HG02610 (cell line): ENCODE results near the gene ENOX1.

ENCODE experiments used
- ATAC-seq: cut with Tn5 transposase; IDR thresholded peaks from one replicate; pipeline ENCODE4 v1.9.1; 2021; ENCODE audit warnings: mild to moderate bottlenecking, moderate library complexity; ENCODE audit not compliant: unreplicated experiment

ENOX1 gene

DNA sequence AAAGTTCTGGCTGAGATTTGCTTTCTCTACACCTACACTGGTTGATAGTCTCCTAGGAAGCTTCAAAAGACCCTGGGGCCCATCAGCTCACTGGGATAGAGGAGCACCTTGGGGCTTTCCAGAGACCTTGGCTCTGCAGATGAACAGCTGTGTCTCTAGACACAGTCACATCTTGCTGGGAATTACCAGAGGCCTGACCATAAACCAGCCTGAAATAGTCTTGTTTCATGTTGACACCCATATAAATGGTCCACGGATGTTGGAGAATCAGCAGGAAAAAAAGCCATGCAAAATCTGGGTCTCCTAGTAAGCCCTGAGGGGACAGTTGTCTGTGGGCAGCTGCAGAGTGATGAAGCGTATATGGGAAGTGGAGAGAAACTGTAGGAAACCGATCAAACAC lies 555.8 kb downstream of the ENOX1 start:
- no peak for ATAC-seq

DNA sequence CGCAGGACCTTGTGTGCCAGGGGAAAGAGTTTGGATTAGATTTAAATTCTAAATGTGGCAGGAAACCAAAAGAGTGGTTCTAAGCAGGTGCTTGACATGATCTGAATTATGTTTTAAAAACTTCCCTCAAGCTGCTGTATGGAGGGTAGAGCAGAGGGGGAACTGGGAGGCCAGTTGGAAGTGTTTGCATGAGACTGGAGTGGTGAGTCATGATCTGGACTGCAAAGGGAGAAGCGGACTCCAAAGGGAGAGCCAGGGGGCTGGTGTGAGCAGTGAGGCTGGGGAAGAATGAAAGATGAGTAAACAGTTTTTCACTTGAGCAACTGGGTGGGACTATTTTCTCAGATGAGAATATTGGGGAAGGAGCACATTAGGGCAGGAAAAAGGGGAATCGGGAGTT lies 557.3 kb downstream of the ENOX1 start:
- ATAC-seq = no peak

DNA sequence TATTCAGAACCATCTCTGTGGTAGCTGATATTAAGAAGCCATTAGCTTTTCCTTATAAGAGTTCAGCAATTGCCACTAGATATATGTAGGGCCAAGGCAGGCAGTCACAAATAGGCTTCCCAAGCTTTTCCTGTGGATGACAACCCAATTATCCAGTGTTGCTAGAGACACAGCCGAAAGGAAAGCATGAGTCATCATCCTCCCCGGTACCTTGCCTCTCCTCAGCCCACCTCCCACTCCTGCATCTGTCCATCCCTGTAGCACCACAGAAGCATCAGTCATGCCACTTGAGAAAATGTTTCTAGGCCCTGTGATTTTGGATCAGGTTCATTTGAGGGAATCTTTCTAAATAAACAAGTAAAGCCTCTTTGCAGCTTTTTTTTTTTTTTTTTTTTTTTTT lies 559.1 kb downstream of the ENOX1 start:
- no peak for ATAC-seq

DNA sequence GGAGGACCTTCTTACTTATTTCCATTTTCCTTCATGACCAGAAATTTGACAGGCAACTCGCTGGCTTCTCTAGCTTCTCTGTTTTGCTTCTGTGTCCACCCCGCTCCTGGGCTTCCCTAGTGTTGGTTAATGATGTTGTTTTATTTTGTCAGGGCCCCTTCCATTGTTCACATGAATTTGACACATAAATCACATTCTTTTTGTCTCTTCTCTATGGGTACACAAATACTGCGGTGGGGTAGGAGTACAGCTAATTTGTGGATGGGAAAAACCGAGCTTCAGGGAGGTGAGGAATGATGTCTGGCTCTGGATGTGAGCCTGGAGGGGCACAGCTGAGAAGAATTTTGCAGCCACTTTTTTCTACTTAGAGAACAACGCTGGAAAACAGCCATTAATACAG lies 563.6 kb downstream of the ENOX1 start:
- no peak for ATAC-seq

DNA sequence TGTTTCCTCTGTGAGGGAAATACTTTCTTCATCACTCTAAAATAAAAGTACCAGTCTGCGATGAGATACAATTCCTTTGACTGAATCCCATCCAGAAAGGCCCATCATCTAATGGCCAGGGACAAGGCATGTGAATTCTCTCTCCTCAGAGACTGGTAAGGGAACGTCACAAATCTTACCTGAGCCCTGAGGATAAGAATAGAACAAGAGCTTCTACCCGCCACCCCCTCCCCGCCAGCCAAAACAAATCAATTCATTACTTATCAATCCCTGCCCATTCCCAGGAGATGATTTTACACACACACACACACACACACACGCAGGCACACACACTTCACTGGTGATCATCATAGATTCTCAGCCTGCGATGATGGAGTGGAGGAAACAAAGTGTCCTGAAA lies 564.7 kb downstream of the ENOX1 start:
- no peak for ATAC-seq

DNA sequence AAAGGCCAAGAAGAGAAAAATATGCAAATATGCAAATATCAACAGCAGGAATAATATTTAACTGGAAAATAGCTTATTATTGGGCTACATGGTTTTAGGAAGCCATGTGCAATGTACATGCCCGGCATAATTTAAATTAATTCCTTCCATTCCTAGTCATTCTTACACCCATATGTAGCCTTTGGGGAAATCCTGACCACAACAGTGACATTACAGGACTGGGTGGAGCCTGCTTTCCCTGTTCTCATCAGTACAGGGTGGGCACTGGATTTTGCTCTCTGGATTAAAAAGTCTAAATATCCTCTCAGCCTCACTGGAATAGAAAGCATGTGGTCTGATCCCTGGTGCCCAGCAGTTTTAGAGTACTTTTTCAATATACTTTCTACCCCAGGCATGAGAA lies 565.2 kb downstream of the ENOX1 start:
- no peak for ATAC-seq

DNA sequence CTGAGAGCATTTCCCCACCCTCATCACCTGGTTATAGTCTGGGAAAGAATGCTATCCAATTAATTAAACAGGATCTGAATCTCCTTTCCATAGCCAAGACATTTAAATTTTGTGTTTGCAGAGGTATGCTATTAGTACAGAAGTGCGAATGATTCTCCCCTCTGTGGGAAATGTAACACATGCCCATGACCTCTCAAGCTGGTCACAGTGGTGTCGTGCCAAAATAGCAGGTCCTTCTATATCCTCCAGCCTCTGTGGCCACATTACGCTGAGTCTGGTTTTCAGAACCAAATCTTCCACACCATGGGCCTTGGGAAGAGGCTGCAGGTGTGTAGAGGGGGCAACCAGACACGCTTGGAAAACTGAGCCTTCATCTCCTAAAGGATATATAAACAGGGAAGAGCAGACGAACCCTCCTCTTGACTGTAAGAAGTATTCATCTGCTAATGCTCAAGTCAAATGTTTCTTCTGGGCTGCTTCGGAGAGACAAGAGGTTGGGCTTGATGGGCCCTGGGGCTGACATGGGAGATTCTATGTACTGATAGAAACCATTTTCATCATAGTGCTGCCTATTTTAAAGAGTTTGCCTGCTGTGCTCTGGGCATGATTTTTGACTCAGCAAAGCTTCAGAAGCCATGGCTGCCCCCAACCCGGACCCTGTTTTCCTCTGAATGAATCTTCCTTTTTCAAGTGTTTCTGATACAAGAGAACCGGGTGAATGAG lies 565.7 kb downstream of the ENOX1 start:
- ATAC-seq = no peak

DNA sequence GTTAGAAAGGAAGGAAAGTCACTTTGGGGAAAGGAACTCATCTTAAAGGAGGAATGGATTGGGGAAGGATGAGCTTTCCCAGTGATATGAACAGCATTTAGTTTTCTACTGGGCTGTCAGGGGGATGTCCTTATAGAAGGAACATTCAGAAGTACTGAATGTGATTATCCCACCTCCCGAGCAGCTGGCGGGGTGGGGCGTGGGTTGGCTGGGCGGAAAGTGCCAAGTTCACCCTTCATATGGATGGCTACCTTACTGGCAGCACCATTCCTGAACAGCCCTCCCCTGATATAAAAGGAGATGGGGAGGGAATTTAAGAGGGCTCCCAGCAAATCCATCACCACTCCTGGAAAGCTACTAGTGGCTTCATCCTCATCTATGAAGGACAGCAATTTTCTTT lies 572.6 kb downstream of the ENOX1 start:
- no peak for ATAC-seq

DNA sequence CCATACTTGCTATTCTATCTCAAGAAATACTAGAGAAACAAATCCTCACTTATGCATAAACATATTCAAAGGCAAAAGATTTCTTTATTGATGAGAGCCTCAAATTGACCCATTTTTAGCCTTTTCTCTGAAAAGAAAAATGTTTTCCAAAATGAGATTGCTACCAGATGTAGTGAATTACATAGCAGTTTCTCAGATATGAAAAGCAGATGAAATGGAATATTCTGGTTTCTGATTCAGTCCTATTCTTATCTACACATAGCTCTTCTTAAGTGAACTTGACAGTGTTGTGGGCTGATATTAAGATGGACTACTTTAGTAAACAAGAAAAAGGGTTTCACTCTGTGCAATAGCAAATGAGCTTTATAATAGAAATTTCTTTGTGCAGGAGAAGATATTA lies 579.9 kb downstream of the ENOX1 start:
- no peak for ATAC-seq

DNA sequence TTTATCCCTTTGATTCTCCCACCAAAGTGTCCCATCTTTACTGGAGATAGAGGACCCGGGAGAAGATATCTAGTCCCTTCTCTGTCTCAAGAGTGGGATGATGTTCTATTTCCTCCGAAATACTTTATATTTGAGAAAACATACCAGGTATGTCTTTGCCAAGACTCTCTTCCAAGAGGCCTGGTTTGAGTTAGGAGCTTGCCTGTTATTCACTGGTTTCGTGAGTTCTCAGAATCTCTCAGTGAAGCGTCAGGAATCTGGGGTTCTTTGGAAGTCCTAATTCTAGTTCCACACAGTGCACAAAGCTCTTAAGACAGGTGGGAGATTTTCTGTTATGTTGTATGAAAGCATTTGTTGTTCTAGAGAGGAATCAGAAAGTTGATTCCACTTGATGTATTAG lies 581.4 kb downstream of the ENOX1 start:
- no peak for ATAC-seq

DNA sequence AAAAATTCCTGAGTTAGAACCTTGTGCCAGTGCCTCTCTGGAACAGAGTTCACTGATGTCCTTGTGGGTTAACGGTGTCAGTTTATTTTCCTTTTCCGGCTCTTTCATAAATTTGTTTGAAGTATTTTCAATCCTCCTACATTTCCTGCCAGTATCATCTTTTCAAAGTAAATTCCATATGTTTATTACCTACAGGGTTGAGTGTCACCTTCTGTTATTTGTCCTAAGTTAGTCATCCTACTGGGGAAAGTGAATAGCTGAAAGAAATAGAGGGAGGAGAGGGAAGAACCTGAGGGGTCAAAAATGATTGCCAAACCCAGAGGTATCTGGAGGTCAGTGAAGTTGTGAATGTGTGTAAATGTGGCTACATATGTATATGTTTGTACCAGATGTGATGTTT lies 582.2 kb downstream of the ENOX1 start:
- no peak for ATAC-seq

DNA sequence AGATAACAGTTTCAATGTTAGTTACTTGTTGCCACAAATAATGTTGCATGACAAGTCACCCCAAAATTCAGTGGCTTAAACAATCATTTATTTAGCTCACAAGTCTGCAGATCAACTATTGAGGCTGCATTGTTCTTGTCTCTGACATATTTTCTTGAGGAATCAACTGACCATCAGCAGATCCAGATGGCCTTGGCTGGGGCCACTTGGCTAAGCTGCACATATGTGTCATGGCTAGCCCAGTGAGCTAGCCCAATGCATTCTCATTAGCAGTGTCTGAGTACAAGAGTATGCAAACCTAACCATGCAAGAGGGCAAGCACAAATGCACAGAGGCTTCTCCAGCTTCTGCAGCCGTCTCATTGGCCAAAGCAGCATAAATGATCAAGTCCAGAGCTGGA lies 583.0 kb downstream of the ENOX1 start:
- ATAC-seq = no peak

DNA sequence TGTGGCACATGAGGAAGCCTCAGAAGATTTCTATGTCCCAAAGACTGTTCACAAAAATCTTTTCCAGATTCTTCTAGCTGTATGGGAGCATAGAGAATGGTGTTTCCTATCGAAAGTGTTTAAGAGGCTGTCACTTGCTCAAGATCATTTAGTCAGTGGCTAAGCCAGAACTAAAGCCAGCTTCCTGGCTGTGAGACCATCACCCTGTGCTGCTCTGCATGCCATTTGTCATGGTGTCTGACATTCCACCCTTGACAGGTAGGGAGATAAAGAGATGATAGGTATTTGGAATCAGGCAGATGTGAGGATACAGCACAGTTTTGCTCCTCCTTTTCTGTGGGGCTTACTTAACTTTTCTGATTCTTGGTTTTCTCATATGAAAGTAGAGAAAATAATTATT lies 586.0 kb downstream of the ENOX1 start:
- ATAC-seq = no peak

DNA sequence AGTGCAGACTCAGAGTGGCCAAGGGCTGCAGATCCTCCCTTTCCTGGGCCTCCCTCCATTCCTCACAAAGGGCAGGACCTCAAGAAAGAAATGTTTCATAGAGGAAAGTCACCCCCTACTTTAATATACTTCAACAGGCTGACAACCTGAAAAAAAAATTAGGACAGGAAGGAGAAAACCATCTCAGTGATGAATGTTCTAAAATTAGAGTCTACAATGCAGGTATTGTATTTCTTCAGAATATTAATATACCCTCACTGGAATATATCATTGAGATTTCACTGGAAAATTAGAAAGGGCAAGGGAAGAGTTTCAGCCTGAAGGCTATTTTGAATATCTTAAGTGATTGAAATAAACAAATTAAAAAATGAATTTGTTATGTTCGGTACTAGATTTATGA lies 586.5 kb downstream of the ENOX1 start:
- ATAC-seq = no peak

DNA sequence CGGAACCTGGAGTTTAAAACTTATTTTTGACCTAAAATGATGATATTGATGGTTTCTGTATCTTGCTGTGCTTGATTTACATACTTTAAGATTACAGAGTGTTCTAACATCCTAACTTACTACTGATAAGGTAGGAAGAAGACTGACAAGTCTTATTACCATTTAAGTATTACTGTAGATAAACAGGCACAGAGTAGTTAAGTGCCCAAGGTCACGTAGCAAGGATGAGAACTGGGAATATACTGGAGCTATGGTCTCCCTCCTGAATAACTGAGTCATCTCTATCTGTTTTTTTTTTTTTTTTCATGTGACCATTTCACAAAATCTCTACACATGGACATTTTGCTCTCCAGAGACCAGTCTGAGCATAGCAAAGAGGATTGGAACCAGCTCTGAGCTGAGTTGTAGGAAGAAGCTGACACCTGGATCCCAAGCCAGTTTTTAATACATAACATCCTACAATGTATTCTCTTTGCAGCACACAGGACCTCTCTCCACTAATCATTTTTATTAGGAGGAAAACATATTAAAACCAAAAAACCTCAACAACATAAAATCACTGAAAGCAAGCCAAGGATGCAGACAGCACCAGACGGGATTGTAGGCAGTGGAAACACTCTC lies 589.9 kb downstream of the ENOX1 start:
- ATAC-seq = no peak

DNA sequence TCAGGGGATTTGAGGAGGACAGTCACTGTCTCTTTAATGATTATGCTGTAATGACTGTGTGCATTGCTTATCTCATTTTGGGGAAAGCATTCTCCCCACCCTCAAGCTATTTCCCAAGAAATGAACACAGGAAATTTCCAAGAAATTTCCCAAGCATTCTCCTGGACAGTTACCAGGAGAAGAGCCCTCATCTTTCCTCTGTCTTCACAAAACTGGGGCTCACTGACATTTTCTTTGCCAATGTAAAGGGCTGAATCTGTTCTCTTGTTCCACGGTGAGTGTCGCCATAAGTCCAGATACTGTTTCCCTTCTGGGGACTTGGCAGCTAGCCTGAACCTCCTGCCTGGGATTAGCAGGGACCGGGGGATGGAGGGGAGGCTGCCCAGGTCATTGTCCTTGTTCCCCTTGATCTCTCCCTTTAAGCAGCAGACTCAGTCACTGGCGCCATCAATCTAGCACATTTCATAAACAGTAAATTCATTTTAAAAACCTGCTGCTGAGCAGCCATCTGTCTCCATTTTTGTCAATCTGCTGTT lies 590.6 kb downstream of the ENOX1 start:
- ATAC-seq = no peak

DNA sequence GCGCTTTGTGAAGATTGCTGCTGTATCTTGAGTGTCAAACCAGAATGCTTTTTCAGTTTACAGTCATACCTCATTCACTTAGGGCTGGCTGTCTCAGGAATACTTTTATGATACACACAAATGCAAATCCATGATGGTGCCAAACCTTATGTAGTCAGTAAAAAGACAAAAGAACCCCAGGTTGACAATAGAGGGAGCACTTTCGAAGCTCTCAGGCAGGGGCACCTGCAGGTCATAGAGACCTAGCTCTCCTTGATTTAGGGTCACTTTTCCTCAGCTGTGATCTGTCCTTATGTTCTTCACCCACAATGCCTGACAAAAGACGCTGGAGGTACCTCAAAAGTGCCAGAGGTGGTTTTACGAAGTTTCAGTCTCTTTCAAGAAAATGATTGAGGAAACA lies 591.2 kb downstream of the ENOX1 start:
- no peak for ATAC-seq

DNA sequence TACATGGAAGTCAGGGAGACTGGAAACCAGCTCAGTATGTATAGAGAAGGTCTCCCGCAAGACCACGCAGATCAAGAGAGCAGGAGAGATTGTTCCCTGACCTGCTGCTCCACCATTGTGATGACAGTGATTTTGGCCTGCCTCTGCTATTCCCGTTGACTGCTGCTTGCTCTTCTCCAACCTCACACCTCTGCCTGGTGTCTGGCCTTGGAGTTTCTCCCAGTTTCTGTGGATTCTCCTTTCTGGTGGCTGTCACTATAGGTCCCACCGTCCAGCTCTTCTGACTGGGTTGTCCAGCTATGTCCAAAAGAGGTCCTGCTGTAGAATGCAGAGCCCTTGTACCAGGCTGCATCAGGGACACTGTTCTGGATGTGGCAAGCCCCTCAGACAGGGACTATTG lies 591.7 kb downstream of the ENOX1 start:
- no peak for ATAC-seq

DNA sequence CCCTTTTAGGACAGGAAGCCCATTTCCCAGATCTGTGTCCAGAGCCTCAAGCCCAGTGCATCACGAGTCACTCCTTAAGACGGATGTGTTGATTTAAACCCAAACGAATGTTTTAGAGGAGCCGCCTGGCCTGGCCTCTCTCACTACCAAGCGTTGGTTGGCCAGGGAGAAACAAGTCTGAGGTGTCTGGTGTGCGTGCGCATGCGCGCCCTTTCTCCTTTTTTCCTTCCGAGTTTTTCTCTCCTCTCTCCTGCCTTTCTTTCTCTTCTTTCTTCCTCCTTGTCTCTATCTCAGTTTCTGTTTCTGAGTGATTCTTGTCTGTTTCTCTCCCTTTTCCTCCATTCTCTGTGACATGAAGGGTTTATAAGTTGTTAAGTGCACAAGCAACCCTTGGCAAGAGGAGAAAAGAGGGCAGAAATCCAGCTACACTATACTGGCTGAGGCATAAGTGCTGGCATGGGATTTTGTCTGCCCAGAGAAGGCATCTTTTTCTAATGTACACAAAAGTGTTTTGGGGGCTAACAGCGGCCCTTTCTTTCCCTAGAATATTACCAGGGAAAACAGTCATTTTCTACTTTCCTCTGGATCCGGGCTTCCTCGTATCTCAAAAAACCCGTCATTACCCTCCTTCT lies 592.9 kb downstream of the ENOX1 start:
- no peak for ATAC-seq

DNA sequence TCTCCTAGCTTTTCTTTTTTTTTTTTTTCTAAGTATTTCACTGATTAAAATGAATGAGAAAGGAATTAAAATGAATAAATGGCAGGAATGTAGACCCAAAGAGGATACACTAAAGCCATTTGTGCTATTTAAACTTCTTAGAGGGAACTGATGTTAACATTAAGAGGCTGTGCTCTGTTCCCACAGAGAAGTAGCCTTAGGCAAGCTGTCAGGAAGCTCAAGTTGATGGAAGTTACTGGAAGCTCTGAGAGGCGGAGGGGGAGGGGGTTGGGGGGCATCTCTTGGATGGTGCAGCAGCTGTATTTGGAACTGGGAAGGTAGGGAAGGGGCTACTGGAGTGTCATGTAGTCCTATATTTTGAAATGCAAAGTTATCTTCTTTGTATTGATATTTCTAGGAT lies 595.2 kb downstream of the ENOX1 start:
- no peak for ATAC-seq

DNA sequence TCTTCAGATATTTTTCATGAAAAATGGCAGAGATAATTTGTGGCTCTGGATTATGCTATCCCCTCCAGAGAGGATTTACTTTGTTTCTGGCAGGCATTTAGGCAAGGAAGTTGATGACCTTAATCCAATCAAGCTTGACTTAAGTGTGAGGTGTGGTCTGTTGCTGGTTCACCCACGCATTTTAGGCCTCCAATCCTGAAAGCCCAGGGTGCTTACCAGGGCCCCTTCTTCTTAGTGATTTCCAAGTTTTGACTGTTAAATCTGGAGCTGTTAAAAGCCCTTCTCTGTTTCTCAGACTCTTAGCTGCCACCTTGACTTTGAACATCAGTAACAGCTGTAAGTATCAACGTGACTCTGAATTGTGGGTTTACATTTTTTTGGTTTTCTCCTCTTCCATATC lies 601.5 kb downstream of the ENOX1 start:
- no peak for ATAC-seq

DNA sequence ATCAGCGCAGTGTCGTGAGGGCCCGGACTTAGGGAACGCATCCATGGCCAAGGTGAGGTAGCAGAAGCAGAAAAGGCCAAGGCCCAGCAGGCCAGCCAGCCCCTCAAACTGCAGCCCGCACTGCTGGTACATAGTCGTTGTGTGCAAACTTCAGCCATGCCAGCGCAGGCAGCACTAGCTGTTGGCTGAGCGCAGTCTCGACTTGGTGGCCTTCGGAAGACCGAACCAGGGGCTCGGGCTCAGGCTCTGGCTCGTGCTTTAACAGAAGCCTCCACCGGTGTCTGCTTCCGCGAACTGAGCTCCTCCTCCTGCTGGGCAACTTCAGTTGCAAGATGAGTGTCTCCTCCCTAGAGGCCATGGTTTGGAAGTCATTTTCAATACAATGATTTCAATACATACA lies 605.9 kb downstream of the ENOX1 start:
- no peak for ATAC-seq
